K562 (cell line): Measurements from ENCODE around the gene HOXA13. TPM values are rescaled to one million over a fixed set of nuclear protein-coding genes. Genes with fewer than 3 reads are reported as not detected.

Experiments
- MTA1 ChIP-seq: fragments of 450-650 bp; IDR thresholded peaks from 2 replicates; pipeline ENCODE4 v1.6.1; 2017; ENCODE audit warnings: borderline replicate concordance
- RBBP5 ChIP-seq: fragments of 200-600 bp; sonication (generic); IDR thresholded peaks from 2 replicates; pipeline ENCODE4 v1.6.1; 2012; ENCODE audit warnings: borderline replicate concordance, mild to moderate bottlenecking, low read length, control low read depth, inconsistent platforms; ENCODE audit not compliant: insufficient read depth, poor library complexity, severe bottlenecking
- SMARCE1 ChIP-seq: fragments of 450-650 bp; IDR thresholded peaks from 2 replicates; pipeline ENCODE4 v1.7.1; 2016; ENCODE audit warnings: mild to moderate bottlenecking
- TCF7 ChIP-seq: sonication (generic); IDR thresholded peaks from 2 replicates; pipeline ENCODE4 v1.6.1; 2016; ENCODE audit warnings: antibody characterized with exemption, borderline replicate concordance
- ZNF79 ChIP-seq: fragments of 250-450 bp; sonication (Bioruptor Pico); IDR thresholded peaks from 2 replicates; pipeline ENCODE4 v1.4.0; 2020; ENCODE audit warnings: low read depth, mild to moderate bottlenecking, moderate library complexity
- polyA plus RNA-seq, 8 experiments: library from polyadenylated mRNA; depleted of rRNA in 4 of 8; stranded (reverse) in 5 of 8; unstranded in 3 of 8; fragments of >200 nt; fragmentation: Nextera tagmentation in 2 of 8; fragmentation: Illumina TruSeq in 1 of 8; extraction: Ambion mirVana in 2 of 8; extraction: Trizol in 1 of 8; gene quantifications; 2 replicates each; pipeline versions ENCODE4 v1.2.1 to v1.2.3, GENCODE V29; 2011 to 2014; ENCODE audit warnings: inconsistent platforms in 1 of 8, missing spikeins in 1 of 8
- total RNA-seq, 7 experiments: library from RNA; depleted of rRNA in 6 of 7; stranded (reverse); fragments of >200 nt in 6 of 7; fragmentation: Illumina TruSeq in 2 of 7; extraction: Trizol in 2 of 7; gene quantifications; 2 replicates each; pipeline versions ENCODE4 v1.2.1 to v1.2.3, GENCODE V29; 2011 to 2021; ENCODE audit warnings: low replicate concordance in 1 of 7
- TF ChIP-seq, protein P1 (sequence below): sonication (generic); formaldehyde crosslinking; IDR thresholded peaks from 2 replicates; pipeline ENCODE4 v1.8.0; 2022; ENCODE audit warnings: mild to moderate bottlenecking, missing genetic modification reagents
- TF ChIP-seq, protein P2 (sequence below): IDR thresholded peaks from 3 replicates; pipeline ENCODE4 v1.6.1; 2011; ENCODE audit warnings: borderline replicate concordance, mild to moderate bottlenecking; ENCODE audit not compliant: insufficient read length, insufficient read depth

Gene HOXA13
- total and polyA plus RNA-seq, 9 of the 15 experiments (the other 6 are each of a cell fraction or from before 2014, with no cell fraction given): not detected

DNA sequence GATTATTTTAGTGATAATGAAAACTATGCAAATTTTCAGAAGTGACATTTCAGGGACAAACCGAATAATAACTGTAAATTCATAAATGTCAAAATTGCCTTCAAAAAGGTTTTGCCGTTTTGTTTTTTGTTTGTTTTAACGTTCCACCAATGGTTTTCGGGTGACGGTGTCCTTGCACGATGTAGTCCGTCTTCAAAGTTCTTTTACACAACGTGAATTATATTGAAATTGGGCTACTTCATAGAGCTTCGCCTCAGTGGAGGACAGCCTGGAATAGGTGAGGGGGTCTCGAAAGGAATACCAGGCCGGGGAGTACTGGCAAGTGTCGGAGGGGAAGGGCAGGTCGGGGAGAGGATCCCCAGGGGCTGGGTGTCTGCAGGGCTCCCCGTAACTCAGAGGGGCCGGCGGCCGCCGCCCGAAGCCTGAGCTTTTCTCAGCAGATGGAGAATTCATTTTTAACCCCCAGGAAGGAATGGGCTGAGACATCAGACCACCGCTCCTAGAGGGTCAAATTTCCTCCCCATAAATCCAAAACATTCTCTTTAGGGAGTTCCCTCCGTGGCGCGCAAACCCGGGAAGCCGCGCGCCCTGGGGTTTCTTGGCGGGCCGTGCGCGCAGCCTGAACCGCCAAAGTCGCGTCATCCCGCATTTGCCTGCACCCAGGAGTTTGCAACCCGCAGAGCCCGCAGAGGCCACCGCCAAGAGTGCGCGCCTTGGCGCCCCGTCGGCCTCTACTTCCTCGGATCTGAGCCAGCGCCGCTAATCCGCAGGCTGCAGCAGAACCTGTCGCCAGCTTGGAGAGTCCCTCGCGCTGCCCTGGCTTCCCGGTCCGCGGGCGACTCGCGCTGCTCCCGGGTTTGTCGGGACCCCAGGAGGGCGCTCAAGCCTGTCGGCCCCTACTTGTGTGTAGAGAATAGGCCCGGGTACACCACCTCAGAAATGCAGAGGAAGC lies 25.4 kb upstream of the HOXA13 start (continued):
- TF ChIP-seq, protein P1, sequence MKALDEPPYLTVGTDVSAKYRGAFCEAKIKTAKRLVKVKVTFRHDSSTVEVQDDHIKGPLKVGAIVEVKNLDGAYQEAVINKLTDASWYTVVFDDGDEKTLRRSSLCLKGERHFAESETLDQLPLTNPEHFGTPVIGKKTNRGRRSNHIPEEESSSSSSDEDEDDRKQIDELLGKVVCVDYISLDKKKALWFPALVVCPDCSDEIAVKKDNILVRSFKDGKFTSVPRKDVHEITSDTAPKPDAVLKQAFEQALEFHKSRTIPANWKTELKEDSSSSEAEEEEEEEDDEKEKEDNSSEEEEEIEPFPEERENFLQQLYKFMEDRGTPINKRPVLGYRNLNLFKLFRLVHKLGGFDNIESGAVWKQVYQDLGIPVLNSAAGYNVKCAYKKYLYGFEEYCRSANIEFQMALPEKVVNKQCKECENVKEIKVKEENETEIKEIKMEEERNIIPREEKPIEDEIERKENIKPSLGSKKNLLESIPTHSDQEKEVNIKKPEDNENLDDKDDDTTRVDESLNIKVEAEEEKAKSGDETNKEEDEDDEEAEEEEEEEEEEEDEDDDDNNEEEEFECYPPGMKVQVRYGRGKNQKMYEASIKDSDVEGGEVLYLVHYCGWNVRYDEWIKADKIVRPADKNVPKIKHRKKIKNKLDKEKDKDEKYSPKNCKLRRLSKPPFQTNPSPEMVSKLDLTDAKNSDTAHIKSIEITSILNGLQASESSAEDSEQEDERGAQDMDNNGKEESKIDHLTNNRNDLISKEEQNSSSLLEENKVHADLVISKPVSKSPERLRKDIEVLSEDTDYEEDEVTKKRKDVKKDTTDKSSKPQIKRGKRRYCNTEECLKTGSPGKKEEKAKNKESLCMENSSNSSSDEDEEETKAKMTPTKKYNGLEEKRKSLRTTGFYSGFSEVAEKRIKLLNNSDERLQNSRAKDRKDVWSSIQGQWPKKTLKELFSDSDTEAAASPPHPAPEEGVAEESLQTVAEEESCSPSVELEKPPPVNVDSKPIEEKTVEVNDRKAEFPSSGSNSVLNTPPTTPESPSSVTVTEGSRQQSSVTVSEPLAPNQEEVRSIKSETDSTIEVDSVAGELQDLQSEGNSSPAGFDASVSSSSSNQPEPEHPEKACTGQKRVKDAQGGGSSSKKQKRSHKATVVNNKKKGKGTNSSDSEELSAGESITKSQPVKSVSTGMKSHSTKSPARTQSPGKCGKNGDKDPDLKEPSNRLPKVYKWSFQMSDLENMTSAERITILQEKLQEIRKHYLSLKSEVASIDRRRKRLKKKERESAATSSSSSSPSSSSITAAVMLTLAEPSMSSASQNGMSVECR (CRISPR knock-in tag): no peak
- TF ChIP-seq, protein P2, sequence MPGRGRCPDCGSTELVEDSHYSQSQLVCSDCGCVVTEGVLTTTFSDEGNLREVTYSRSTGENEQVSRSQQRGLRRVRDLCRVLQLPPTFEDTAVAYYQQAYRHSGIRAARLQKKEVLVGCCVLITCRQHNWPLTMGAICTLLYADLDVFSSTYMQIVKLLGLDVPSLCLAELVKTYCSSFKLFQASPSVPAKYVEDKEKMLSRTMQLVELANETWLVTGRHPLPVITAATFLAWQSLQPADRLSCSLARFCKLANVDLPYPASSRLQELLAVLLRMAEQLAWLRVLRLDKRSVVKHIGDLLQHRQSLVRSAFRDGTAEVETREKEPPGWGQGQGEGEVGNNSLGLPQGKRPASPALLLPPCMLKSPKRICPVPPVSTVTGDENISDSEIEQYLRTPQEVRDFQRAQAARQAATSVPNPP: no peak
- TF ChIP-seq SMARCE1: no peak
- no peak for TF ChIP-seq TCF7
- no peak for TF ChIP-seq ZNF79
- TF ChIP-seq RBBP5: no peak
- no peak for TF ChIP-seq MTA1
- TF ChIP-seq, all 486 proteins: peak for 0
